Measurements from ENCODE around the gene OTOG. TPM values are rescaled to one million over a fixed set of nuclear protein-coding genes. Genes with fewer than 3 reads are reported as not detected.

OTOG gene
- total and polyA plus RNA-seq, 2 donors (not counting 3 experiments of a cell fraction or from before 2014, with no cell fraction given) = not detected

DNA sequence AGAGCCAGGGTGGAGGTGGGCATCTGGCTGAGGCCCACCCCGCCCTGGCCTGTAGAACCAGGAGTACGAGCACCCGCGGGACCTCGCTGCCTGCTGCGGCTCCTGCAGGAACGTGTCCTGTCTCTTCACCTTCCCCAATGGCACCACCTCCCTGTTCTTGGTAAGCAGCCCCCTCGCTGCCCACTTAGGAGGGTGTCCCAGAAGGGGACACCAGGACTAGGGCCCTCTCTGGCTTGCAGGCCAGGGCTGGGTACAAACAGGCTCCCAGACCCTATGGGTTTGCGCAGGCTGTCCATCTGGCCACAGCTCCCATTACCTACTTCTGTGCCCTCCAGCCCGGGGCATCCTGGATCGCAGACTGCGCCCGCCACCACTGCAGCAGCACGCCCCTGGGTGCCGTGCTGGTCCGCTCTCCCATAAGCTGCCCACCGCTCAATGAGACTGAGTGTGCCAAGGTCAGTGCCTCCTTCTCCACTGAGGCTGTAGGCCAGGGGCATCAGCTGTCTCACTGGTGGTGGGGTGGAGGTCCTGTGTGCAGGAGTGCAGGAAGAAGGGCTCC, 94.8 kb downstream of the OTOG start:
- POLR2A ChIA-PET = no interaction called here
- dilution Hi-C loops (cut with MboI; ENCODE audit: extremely low pct_ligation_motif_present, low sequenced_read_pairs) = no loop called here

DNA sequence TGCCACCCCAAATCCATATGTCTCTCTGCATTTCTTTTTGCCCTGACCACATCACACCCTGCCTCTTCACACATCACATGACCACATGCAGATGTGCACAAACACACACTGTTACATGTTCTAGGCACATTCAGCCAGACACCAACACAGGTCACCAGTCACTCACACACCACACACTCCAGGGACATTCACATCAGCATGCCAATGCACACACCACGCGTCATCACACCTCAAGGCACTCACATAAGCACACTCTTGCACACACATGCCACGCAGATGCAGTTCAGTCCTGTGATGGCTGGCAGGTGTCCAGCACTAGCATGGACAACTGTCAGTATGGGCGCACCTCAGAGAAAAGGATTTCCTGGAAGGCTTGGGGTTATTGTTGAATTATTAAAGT, 95.3 kb downstream of the OTOG start:
- no peaks in the 10 kb centered on the region for H4K20me1 ChIP-seq (replicated peaks; ENCODE audit: control insufficient read depth, extremely low read depth, insufficient read depth, low read length)
- H3K4me2 ChIP-seq (ENCODE audit: insufficient read depth, low read length) = no peak overlapping the region
- no peaks in the 10 kb centered on the region for H3K27me3 ChIP-seq (ENCODE audit: control insufficient read depth in 2 of 2, insufficient read depth in 2 of 2, low read length in 2 of 2)
- H3K9me1 ChIP-seq (replicated peaks; ENCODE audit: control insufficient read depth, extremely low read depth, insufficient read depth, low read length) = no peaks in the 10 kb centered on the region
- H3K79me2 ChIP-seq (ENCODE audit: control insufficient read depth, insufficient read depth, low read length) = no peaks in the 10 kb centered on the region
- FAIRE-seq = no peak
- no peak overlapping the region for H3K9ac ChIP-seq (replicated peaks; ENCODE audit: extremely low read depth, insufficient read depth, low read length)
- DNase-seq (ENCODE audit: low read depth, low spot score) = no peak
- intact Hi-C loops (cut with micrococcal nuclease) (no loop called here), dilution Hi-C loops (cut with MboI; ENCODE audit: extremely low pct_ligation_motif_present, low sequenced_read_pairs) (no loop called here)
- H3K36me3 ChIP-seq (ENCODE audit: control insufficient read depth in 2 of 2, extremely low read depth in 1 of 2, insufficient read depth in 2 of 2, low read length in 2 of 2) = no peaks in the 10 kb centered on the region
- H3K4me1 ChIP-seq (ENCODE audit: control insufficient read depth, extremely low read depth, insufficient read depth, low read length) = no peaks in the 10 kb centered on the region
- TF ChIP-seq, protein P1, sequence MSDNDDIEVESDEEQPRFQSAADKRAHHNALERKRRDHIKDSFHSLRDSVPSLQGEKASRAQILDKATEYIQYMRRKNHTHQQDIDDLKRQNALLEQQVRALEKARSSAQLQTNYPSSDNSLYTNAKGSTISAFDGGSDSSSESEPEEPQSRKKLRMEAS (IDR thresholded peaks at IDR 0.05; ENCODE audit: insufficient read depth, insufficient read length) = no peak
- TF ChIP-seq POLR2A (IDR thresholded peaks at IDR 0.05; ENCODE audit: low read depth, low read length) (no peak), MYC (IDR thresholded peaks at IDR 0.05; ENCODE audit: low read depth, low read length) (no peak), JUN (IDR thresholded peaks at IDR 0.05; ENCODE audit: borderline replicate concordance, insufficient read depth, insufficient read length, low read depth) (no peak), EZH2 (IDR thresholded peaks at IDR 0.05; ENCODE audit: borderline replicate concordance, low read depth, low read length, severe bottlenecking) (no peak), GATA2 (IDR thresholded peaks at IDR 0.05; ENCODE audit: insufficient read depth, insufficient read length, low read depth, low read length) (no peak), FOS (IDR thresholded peaks at IDR 0.05; ENCODE audit: borderline replicate concordance, insufficient read depth, low read length) (no peak), POLR2AphosphoS5 (IDR thresholded peaks at IDR 0.05; ENCODE audit: insufficient read depth, low read depth, low read length) (no peak)
- TF ChIP-seq, protein P2, sequence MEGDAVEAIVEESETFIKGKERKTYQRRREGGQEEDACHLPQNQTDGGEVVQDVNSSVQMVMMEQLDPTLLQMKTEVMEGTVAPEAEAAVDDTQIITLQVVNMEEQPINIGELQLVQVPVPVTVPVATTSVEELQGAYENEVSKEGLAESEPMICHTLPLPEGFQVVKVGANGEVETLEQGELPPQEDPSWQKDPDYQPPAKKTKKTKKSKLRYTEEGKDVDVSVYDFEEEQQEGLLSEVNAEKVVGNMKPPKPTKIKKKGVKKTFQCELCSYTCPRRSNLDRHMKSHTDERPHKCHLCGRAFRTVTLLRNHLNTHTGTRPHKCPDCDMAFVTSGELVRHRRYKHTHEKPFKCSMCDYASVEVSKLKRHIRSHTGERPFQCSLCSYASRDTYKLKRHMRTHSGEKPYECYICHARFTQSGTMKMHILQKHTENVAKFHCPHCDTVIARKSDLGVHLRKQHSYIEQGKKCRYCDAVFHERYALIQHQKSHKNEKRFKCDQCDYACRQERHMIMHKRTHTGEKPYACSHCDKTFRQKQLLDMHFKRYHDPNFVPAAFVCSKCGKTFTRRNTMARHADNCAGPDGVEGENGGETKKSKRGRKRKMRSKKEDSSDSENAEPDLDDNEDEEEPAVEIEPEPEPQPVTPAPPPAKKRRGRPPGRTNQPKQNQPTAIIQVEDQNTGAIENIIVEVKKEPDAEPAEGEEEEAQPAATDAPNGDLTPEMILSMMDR (IDR thresholded peaks at IDR 0.05; ENCODE audit: extremely low read depth in 1 of 2, insufficient read depth in 1 of 2, low read depth in 1 of 2, low read length in 2 of 2) = no peak
- ChIA-PET POLR2A (no interaction called here), CTCF (interaction anchor here (1.0 kb wide), 1 partner anchor 89 kb away, joined by 3 read pairs; no protein-coding TSS in a partner anchor)
- H3K4me3 ChIP-seq (replicated peaks in 1 of 3; ENCODE audit: insufficient read depth in 1 of 3, low read depth in 1 of 3, low read length in 3 of 3) = no peak overlapping the region
- H2AFZ ChIP-seq (ENCODE audit: low read depth, low read length) = no peak overlapping the region
- H3K27ac ChIP-seq (ENCODE audit: insufficient read depth, low read depth, low read length) = no peak overlapping the region
- H3K9me3 ChIP-seq (replicated peaks; ENCODE audit: control insufficient read depth, insufficient read depth, low read length) = no peaks in the 10 kb centered on the region
- no TSS peak for BruUV-seq (replicated peaks)

More for the DNA sequence above, 94.8 kb downstream of the OTOG start:
- Histone ChIP-seq H3K9ac (replicated peaks; ENCODE audit: extremely low read depth, insufficient read depth, low read length) (no peak overlapping the region), H4K20me1 (replicated peaks; ENCODE audit: control insufficient read depth, extremely low read depth, insufficient read depth, low read length) (no peaks in the 10 kb centered on the region), H3K4me3 (replicated peaks in 1 of 3; ENCODE audit: insufficient read depth in 1 of 3, low read depth in 1 of 3, low read length in 3 of 3) (no peak overlapping the region), H3K9me1 (replicated peaks; ENCODE audit: control insufficient read depth, extremely low read depth, insufficient read depth, low read length) (no peaks in the 10 kb centered on the region), H3K36me3 (ENCODE audit: control insufficient read depth in 2 of 2, extremely low read depth in 1 of 2, insufficient read depth in 2 of 2, low read length in 2 of 2) (no peaks in the 10 kb centered on the region), H3K4me2 (ENCODE audit: insufficient read depth, low read length) (no peak overlapping the region), H3K27me3 (ENCODE audit: control insufficient read depth in 2 of 2, insufficient read depth in 2 of 2, low read length in 2 of 2) (no peaks in the 10 kb centered on the region), H3K9me3 (replicated peaks; ENCODE audit: control insufficient read depth, insufficient read depth, low read length) (no peaks in the 10 kb centered on the region), H3K27ac (ENCODE audit: insufficient read depth, low read depth, low read length) (no peak overlapping the region), H3K4me1 (ENCODE audit: control insufficient read depth, extremely low read depth, insufficient read depth, low read length) (no peaks in the 10 kb centered on the region), H2AFZ (ENCODE audit: low read depth, low read length) (no peak overlapping the region), H3K79me2 (ENCODE audit: control insufficient read depth, insufficient read depth, low read length) (no peaks in the 10 kb centered on the region)
- no peak for TF ChIP-seq JUN (IDR thresholded peaks at IDR 0.05; ENCODE audit: borderline replicate concordance, insufficient read depth, insufficient read length, low read depth)
- intact Hi-C loops (cut with micrococcal nuclease) = no loop called here
- no TSS peak for BruUV-seq (replicated peaks)
- no peak for FAIRE-seq
- CTCF ChIA-PET = interaction anchor here (1.0 kb wide), 1 partner anchor 89 kb away, joined by 3 read pairs; no protein-coding TSS in a partner anchor
- no peak for DNase-seq (ENCODE audit: low read depth, low spot score)

Data from endothelial cell of umbilical vein (primary cell).